WTC11 (cell line): ENCODE results near the gene GUCA1A. TPM values are rescaled to one million over a fixed set of nuclear protein-coding genes. Genes with fewer than 3 reads are reported as not detected.

Source experiments
- ATAC-seq: fragments of 200-7000 bp; cut with Tn5 transposase; 2 replicates; pipeline ENCODE4 v1.10.0; 2021; ENCODE audit warnings: mild to moderate bottlenecking, moderate library complexity
- CTCF ChIA-PET: fragments of 300-600 bp; sonication (Branson Sonifier 250); formaldehyde crosslinking; loops from one replicate; lab custom pipeline; 2021; ENCODE audit warnings: antibody characterized with exemption; lab: Charles Lee
- POLR2A ChIA-PET: fragments of 350-600 bp; sonication (Branson Sonifier 250); formaldehyde crosslinking; loops from one replicate; lab custom pipeline; 2021; ENCODE audit warnings: antibody characterized with exemption; lab: Charles Lee
- DNase-seq: peaks from one replicate; pipeline ENCODE4 v3.0.0; 2021; ENCODE audit warnings: low spot score
- H3K27ac Mint-ChIP-seq: 2 replicates; pipeline ENCODE4 v1.8.0; 2021; ENCODE audit warnings: mixed read lengths
- H3K27me3 Mint-ChIP-seq: 2 replicates; pipeline ENCODE4 v1.8.0; 2021; ENCODE audit warnings: low read depth, mild to moderate bottlenecking, moderate library complexity, mixed read lengths
- H3K36me3 Mint-ChIP-seq: 2 replicates; pipeline ENCODE4 v1.8.0; 2021; ENCODE audit warnings: mixed read lengths
- H3K4me1 Mint-ChIP-seq: 2 replicates; pipeline ENCODE4 v1.8.0; 2022; ENCODE audit warnings: mixed read lengths
- H3K4me3 Mint-ChIP-seq: 2 replicates; pipeline ENCODE4 v1.8.0; 2021; ENCODE audit warnings: mild to moderate bottlenecking, moderate library complexity, mixed read lengths
- H3K9me3 Mint-ChIP-seq: 2 replicates; pipeline ENCODE4 v1.8.0; 2021; ENCODE audit warnings: mixed read lengths
- AR ChIP-seq: fragments of 250-450 bp; sonication (Bioruptor Pico); IDR thresholded peaks from 2 replicates; pipeline ENCODE4 v1.9.0; 2021; ENCODE audit warnings: mild to moderate bottlenecking
- CBFB ChIP-seq: sonication (generic); formaldehyde crosslinking; IDR thresholded peaks from 2 replicates; pipeline ENCODE4 v1.8.1; 2022; ENCODE audit warnings: mild to moderate bottlenecking, low read depth, missing genetic modification reagents
- ETV6 ChIP-seq: sonication (generic); formaldehyde crosslinking; IDR thresholded peaks from 2 replicates; pipeline ENCODE4 v1.8.1; 2022; ENCODE audit warnings: mild to moderate bottlenecking, missing genetic modification reagents
- FOXJ3 ChIP-seq: sonication (generic); formaldehyde crosslinking; IDR thresholded peaks from 2 replicates; pipeline ENCODE4 v1.9.0; 2021; ENCODE audit warnings: missing genetic modification reagents, mild to moderate bottlenecking, borderline replicate concordance
- GTF2I ChIP-seq: fragments of 250-450 bp; sonication (Bioruptor Pico); conservative IDR thresholded peaks from 2 replicates; pipeline ENCODE4 v1.4.0; 2021; ENCODE audit warnings: mild to moderate bottlenecking
- HMGXB4 ChIP-seq: sonication (generic); formaldehyde crosslinking; IDR thresholded peaks from 2 replicates; pipeline ENCODE4 v1.8.1; 2023; ENCODE audit warnings: mild to moderate bottlenecking, moderate library complexity, missing genetic modification reagents
- NFYB ChIP-seq: sonication (generic); formaldehyde crosslinking; conservative IDR thresholded peaks from 2 replicates; pipeline ENCODE4 v1.8.0; 2022; ENCODE audit warnings: low read depth, missing genetic modification reagents
- NR2C2 ChIP-seq: sonication (generic); formaldehyde crosslinking; IDR thresholded peaks from 2 replicates; pipeline ENCODE4 v1.8.0; 2022; ENCODE audit warnings: mild to moderate bottlenecking, missing genetic modification reagents
- PRRX2 ChIP-seq: fragments of 250-450 bp; sonication (Bioruptor Pico); IDR thresholded peaks from 2 replicates; pipeline ENCODE4 v1.8.0; 2021; ENCODE audit warnings: mild to moderate bottlenecking
- SOX15 ChIP-seq: fragments of 250-450 bp; sonication (Bioruptor Pico); IDR thresholded peaks from 2 replicates; pipeline ENCODE4 v1.9.0; 2021; ENCODE audit warnings: mild to moderate bottlenecking
- TCF7 ChIP-seq: sonication (generic); formaldehyde crosslinking; IDR thresholded peaks from 2 replicates; pipeline ENCODE4 v1.8.0; 2022; ENCODE audit warnings: mild to moderate bottlenecking, low read depth, missing genetic modification reagents, moderate library complexity
- TP53 ChIP-seq: sonication (generic); formaldehyde crosslinking; IDR thresholded peaks from 2 replicates; pipeline ENCODE4 v1.8.1; 2023; ENCODE audit warnings: mild to moderate bottlenecking, missing genetic modification reagents
- ZNF121 ChIP-seq: sonication (generic); formaldehyde crosslinking; IDR thresholded peaks from 2 replicates; pipeline ENCODE4 v1.8.0; 2023; ENCODE audit warnings: missing genetic modification reagents
- ZNF232 ChIP-seq: sonication (generic); formaldehyde crosslinking; IDR thresholded peaks from 2 replicates; pipeline ENCODE4 v1.8.0; 2022; ENCODE audit warnings: mild to moderate bottlenecking, missing genetic modification reagents
- ZNF317 ChIP-seq: sonication (generic); formaldehyde crosslinking; IDR thresholded peaks from 2 replicates; pipeline ENCODE4 v1.8.1; 2023; ENCODE audit warnings: low read depth, mild to moderate bottlenecking, moderate library complexity, missing genetic modification reagents, borderline replicate concordance
- ZNF671 ChIP-seq: fragments of 250-450 bp; sonication (Bioruptor Pico); IDR thresholded peaks from 2 replicates; pipeline ENCODE4 v1.8.0; 2021; ENCODE audit warnings: mild to moderate bottlenecking
- total RNA-seq: library from RNA; stranded (reverse); gene quantifications from 3 replicates; pipeline ENCODE4 v1.2.3, GENCODE V29; 2021
- TF ChIP-seq, protein P1 (sequence below): sonication (generic); formaldehyde crosslinking; conservative IDR thresholded peaks from 2 replicates; pipeline ENCODE4 v1.8.1; 2022; ENCODE audit warnings: mild to moderate bottlenecking, missing genetic modification reagents
- TF ChIP-seq, protein P2 (sequence below): sonication (generic); formaldehyde crosslinking; IDR thresholded peaks from 2 replicates; pipeline ENCODE4 v1.8.1; 2023; ENCODE audit warnings: mild to moderate bottlenecking, missing genetic modification reagents, moderate library complexity
- TF ChIP-seq, protein P3 (sequence below): sonication (generic); formaldehyde crosslinking; IDR thresholded peaks from 2 replicates; pipeline ENCODE4 v1.8.1; 2023; ENCODE audit warnings: mild to moderate bottlenecking, missing genetic modification reagents, moderate library complexity
- TF ChIP-seq, protein P4 (sequence below): sonication (generic); formaldehyde crosslinking; conservative IDR thresholded peaks from 2 replicates; pipeline ENCODE4 v1.8.1; 2023; ENCODE audit warnings: mild to moderate bottlenecking, low read depth, missing genetic modification reagents, moderate library complexity
- TF ChIP-seq, protein P5 (sequence below): fragments of 250-450 bp; sonication (Bioruptor Pico); IDR thresholded peaks from 2 replicates; pipeline ENCODE4 v1.9.0; 2021; ENCODE audit warnings: mild to moderate bottlenecking, borderline replicate concordance

Gene GUCA1A
- total RNA-seq, 1 experiment from 2014 or later = 10.9 TPM

DNA sequence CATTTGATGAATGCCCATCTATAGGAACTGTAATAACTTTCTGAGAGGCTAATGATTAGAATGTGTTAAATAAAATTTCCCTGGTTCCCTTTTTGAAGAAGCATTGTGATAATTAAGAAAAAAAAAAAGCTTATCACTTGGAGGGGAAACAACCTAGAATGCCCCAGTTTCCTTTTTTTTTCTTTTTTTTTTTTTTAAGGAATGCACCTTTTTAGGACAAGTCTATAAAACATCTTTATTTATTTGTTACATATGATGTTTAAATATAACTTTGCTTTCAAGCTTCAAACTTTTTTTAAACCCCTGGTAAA lies 51.8 kb downstream of the GUCA1A start (continued):
- no peak for TF ChIP-seq TP53 (CRISPR knock-in tag)

GRCh38 chr6:42225419-42225818 lies 52.3 kb downstream of the GUCA1A start:
- H3K36me3 Mint-ChIP-seq = peaks cover 23% of the 10 kb centered on the region
- ChIA-PET POLR2A (interaction anchor here (0.6 kb wide), 1 partner anchor 820 kb away, joined by 3 read pairs; no protein-coding TSS in a partner anchor), CTCF (interaction anchor here (1.0 to 2.0 kb wide), 2 partner anchors 11 to 322 kb away, joined by 4 to 9 read pairs; no protein-coding TSS in a partner anchor)
- no peaks in the 10 kb centered on the region for H3K9me3 Mint-ChIP-seq
- no peak overlapping the region for H3K4me3 Mint-ChIP-seq
- H3K27ac Mint-ChIP-seq = no peak overlapping the region
- no peaks in the 10 kb centered on the region for H3K27me3 Mint-ChIP-seq
- DNase-seq (no peak), ATAC-seq (no peak)
- H3K4me1 Mint-ChIP-seq = no peaks in the 10 kb centered on the region
- TF ChIP-seq, protein P1, sequence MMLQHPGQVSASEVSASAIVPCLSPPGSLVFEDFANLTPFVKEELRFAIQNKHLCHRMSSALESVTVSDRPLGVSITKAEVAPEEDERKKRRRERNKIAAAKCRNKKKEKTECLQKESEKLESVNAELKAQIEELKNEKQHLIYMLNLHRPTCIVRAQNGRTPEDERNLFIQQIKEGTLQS = no peak
- TF ChIP-seq FOXJ3 (CRISPR knock-in tag) = no peak
- TF ChIP-seq NFYB (CRISPR knock-in tag) = no peak
- TF ChIP-seq ZNF671 (CRISPR knock-in tag) = no peak
- TF ChIP-seq CBFB = no peak
- TF ChIP-seq NR2C2 (CRISPR knock-in tag) = no peak
- TF ChIP-seq, protein P2, sequence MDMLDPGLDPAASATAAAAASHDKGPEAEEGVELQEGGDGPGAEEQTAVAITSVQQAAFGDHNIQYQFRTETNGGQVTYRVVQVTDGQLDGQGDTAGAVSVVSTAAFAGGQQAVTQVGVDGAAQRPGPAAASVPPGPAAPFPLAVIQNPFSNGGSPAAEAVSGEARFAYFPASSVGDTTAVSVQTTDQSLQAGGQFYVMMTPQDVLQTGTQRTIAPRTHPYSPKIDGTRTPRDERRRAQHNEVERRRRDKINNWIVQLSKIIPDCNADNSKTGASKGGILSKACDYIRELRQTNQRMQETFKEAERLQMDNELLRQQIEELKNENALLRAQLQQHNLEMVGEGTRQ (CRISPR knock-in tag) = no peak
- TF ChIP-seq HMGXB4 (CRISPR knock-in tag) = no peak
- no peak for TF ChIP-seq SOX15 (CRISPR knock-in tag)

DNA sequence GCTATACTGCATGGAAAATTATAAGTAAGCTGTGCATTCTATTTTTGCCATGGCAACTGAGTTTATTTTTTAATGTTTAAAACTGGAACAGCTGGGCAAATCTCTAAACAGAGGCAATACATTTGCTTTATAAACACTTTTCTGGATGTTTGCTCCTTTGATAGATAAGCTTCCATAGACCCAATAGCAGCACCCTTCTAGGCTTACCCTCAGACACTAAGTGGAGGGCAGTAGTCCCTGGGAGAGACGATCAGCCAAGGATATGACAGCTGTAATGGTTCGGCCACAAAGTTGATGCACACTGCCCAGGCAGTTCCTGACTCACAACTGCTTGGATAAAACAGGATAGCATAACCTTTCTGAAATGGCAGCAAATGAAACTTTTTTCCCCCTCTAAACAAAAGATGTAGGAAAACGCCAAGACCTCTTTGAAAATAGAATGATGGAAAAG lies 53.0 kb downstream of the GUCA1A start:
- no peak overlapping the region for H3K27ac Mint-ChIP-seq
- TF ChIP-seq ZNF232 (CRISPR knock-in tag) (no peak), AR (CRISPR knock-in tag) (no peak), PRRX2 (no peak), ZNF671 (CRISPR knock-in tag) (no peak), ETV6 (CRISPR knock-in tag) (no peak), TCF7 (no peak), GTF2I (CRISPR knock-in tag) (no peak), ZNF317 (CRISPR knock-in tag) (no peak), ZNF121 (no peak)
- TF ChIP-seq, protein P3, sequence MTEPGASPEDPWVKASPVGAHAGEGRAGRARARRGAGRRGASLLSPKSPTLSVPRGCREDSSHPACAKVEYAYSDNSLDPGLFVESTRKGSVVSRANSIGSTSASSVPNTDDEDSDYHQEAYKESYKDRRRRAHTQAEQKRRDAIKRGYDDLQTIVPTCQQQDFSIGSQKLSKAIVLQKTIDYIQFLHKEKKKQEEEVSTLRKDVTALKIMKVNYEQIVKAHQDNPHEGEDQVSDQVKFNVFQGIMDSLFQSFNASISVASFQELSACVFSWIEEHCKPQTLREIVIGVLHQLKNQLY = no peak
- TF ChIP-seq, protein P4, sequence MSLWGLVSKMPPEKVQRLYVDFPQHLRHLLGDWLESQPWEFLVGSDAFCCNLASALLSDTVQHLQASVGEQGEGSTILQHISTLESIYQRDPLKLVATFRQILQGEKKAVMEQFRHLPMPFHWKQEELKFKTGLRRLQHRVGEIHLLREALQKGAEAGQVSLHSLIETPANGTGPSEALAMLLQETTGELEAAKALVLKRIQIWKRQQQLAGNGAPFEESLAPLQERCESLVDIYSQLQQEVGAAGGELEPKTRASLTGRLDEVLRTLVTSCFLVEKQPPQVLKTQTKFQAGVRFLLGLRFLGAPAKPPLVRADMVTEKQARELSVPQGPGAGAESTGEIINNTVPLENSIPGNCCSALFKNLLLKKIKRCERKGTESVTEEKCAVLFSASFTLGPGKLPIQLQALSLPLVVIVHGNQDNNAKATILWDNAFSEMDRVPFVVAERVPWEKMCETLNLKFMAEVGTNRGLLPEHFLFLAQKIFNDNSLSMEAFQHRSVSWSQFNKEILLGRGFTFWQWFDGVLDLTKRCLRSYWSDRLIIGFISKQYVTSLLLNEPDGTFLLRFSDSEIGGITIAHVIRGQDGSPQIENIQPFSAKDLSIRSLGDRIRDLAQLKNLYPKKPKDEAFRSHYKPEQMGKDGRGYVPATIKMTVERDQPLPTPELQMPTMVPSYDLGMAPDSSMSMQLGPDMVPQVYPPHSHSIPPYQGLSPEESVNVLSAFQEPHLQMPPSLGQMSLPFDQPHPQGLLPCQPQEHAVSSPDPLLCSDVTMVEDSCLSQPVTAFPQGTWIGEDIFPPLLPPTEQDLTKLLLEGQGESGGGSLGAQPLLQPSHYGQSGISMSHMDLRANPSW (CRISPR knock-in tag) = no peak
- TF ChIP-seq, protein P5, sequence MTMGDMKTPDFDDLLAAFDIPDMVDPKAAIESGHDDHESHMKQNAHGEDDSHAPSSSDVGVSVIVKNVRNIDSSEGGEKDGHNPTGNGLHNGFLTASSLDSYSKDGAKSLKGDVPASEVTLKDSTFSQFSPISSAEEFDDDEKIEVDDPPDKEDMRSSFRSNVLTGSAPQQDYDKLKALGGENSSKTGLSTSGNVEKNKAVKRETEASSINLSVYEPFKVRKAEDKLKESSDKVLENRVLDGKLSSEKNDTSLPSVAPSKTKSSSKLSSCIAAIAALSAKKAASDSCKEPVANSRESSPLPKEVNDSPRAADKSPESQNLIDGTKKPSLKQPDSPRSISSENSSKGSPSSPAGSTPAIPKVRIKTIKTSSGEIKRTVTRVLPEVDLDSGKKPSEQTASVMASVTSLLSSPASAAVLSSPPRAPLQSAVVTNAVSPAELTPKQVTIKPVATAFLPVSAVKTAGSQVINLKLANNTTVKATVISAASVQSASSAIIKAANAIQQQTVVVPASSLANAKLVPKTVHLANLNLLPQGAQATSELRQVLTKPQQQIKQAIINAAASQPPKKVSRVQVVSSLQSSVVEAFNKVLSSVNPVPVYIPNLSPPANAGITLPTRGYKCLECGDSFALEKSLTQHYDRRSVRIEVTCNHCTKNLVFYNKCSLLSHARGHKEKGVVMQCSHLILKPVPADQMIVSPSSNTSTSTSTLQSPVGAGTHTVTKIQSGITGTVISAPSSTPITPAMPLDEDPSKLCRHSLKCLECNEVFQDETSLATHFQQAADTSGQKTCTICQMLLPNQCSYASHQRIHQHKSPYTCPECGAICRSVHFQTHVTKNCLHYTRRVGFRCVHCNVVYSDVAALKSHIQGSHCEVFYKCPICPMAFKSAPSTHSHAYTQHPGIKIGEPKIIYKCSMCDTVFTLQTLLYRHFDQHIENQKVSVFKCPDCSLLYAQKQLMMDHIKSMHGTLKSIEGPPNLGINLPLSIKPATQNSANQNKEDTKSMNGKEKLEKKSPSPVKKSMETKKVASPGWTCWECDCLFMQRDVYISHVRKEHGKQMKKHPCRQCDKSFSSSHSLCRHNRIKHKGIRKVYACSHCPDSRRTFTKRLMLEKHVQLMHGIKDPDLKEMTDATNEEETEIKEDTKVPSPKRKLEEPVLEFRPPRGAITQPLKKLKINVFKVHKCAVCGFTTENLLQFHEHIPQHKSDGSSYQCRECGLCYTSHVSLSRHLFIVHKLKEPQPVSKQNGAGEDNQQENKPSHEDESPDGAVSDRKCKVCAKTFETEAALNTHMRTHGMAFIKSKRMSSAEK (CRISPR knock-in tag) = no peak
- TF ChIP-seq, all 79 proteins: peak for 0
- Mint-ChIP-seq H3K4me1 (no peaks in the 10 kb centered on the region), H3K4me3 (no peak overlapping the region), H3K9me3 (no peaks in the 10 kb centered on the region), H3K36me3 (peaks cover 24% of the 10 kb centered on the region), H3K27me3 (no peaks in the 10 kb centered on the region)
- ChIA-PET POLR2A (no interaction called here), CTCF (interaction anchor here (1.0 to 2.0 kb wide), 2 partner anchors 12 to 321 kb away, joined by 4 to 9 read pairs; no protein-coding TSS in a partner anchor)
- DNase-seq = no peak
- no peak for ATAC-seq
